ENCODE measurements around the gene CHST8. TPM values are rescaled to one million over a fixed set of nuclear protein-coding genes. Genes with fewer than 3 reads are reported as not detected.

CHST8 gene
- total and polyA plus RNA-seq, 2 experiments from 2014 or later = 9.3 to 38.2 TPM

DNA sequence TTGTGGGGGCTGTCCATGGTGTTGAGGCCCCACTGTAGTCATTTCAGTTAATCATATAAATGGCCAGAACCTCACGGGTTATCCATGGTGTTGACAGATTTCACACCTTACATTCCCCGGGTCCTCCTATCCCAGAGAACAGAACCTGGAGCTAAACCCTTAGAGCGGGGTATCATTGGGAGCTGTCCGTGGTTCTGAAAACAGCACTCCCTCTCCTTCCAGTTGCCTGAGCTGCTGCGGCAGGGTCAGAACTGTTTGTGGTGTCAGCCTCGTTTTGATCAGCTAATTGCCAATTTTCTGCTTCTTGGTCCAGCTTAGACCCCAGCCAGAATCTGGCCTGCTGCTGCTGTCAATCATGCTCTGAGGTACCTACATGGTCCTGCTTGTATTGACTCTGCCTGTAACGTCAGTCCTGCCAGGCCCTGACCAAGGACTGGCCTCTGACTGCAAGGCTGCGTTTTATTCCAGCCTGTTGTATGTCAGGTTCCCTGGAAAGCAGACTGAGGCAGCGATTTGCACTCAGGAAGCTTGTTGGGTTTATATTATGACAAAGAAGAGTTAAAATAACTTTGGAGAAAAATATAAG, 119.2 kb downstream of the CHST8 start (continued):
- TF ChIP-seq, protein P1, sequence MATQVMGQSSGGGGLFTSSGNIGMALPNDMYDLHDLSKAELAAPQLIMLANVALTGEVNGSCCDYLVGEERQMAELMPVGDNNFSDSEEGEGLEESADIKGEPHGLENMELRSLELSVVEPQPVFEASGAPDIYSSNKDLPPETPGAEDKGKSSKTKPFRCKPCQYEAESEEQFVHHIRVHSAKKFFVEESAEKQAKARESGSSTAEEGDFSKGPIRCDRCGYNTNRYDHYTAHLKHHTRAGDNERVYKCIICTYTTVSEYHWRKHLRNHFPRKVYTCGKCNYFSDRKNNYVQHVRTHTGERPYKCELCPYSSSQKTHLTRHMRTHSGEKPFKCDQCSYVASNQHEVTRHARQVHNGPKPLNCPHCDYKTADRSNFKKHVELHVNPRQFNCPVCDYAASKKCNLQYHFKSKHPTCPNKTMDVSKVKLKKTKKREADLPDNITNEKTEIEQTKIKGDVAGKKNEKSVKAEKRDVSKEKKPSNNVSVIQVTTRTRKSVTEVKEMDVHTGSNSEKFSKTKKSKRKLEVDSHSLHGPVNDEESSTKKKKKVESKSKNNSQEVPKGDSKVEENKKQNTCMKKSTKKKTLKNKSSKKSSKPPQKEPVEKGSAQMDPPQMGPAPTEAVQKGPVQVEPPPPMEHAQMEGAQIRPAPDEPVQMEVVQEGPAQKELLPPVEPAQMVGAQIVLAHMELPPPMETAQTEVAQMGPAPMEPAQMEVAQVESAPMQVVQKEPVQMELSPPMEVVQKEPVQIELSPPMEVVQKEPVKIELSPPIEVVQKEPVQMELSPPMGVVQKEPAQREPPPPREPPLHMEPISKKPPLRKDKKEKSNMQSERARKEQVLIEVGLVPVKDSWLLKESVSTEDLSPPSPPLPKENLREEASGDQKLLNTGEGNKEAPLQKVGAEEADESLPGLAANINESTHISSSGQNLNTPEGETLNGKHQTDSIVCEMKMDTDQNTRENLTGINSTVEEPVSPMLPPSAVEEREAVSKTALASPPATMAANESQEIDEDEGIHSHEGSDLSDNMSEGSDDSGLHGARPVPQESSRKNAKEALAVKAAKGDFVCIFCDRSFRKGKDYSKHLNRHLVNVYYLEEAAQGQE (IDR thresholded peaks at IDR 0.05; ENCODE audit: unreplicated experiment) = peak; percentile 90
- no peak for TF ChIP-seq NANOG (IDR thresholded peaks at IDR 0.05; ENCODE audit: borderline replicate concordance)

DNA sequence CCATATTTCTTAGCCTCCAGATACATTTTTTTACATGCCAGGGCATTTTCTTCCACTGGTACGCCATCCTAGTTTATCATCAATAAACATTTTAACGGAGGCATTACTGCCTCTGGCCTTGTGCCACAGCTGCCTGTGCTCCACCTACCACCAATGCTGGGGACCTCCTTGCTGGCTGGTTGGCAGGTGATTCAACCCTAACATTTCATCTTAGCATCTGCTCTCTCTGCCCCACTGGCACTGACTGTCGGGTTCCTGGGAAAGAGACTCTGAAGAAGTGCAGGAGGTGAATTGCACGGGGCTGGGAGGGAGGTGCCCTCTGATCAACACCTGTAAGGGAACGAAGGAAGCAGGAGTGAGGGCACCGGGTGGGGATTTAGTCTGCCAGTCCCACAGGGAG, 123.5 kb downstream of the CHST8 start:
- H3K4me2 ChIP-seq = no peak overlapping the region
- H4K20me1 ChIP-seq (replicated peaks; ENCODE audit: insufficient read depth) = peaks cover 3% of the 10 kb centered on the region; the same call in 1 of the 2 replicates
- Mint-ChIP-seq H3K27ac (no peak overlapping the region), H3K4me1 (no peaks in the 10 kb centered on the region), H3K4me3 (no peak overlapping the region), H3K36me3 (ENCODE audit: low read depth) (no peaks in the 10 kb centered on the region; the same call in 2 of the 3 replicates), H3K9me3 (no peaks in the 10 kb centered on the region), H3K27me3 (ENCODE audit: insufficient read depth, low read depth, poor library complexity) (no peaks in the 10 kb centered on the region)
- no peaks in the 10 kb centered on the region for H3K4me1 ChIP-seq (ENCODE audit: insufficient read depth)
- no peaks in the 10 kb centered on the region for H3K9me2 ChIP-seq (ENCODE audit: insufficient read depth)
- DNase-seq (ENCODE audit: low spot score) (no peak), ATAC-seq (no peak)
- no peak overlapping the region for H3K27ac ChIP-seq (ENCODE audit: low read depth)
- H3K79me2 ChIP-seq (replicated peaks; ENCODE audit: insufficient read depth) = no peaks in the 10 kb centered on the region
- TF ChIP-seq EZH2phosphoT487 (IDR thresholded peaks at IDR 0.05; ENCODE audit: unreplicated experiment) = no peak
- TF ChIP-seq NANOG (IDR thresholded peaks at IDR 0.05; ENCODE audit: borderline replicate concordance) = no peak
- no peak for TF ChIP-seq EZH2 (IDR thresholded peaks at IDR 0.05; ENCODE audit: low read depth, unreplicated experiment)
- TF ChIP-seq JUNB (IDR thresholded peaks at IDR 0.05; ENCODE audit: unreplicated experiment) = no peak
- no peak for TF ChIP-seq CREB1 (CRISPR knock-in tag; IDR thresholded peaks at IDR 0.05; ENCODE audit: low read depth)
- TF ChIP-seq, protein P2, sequence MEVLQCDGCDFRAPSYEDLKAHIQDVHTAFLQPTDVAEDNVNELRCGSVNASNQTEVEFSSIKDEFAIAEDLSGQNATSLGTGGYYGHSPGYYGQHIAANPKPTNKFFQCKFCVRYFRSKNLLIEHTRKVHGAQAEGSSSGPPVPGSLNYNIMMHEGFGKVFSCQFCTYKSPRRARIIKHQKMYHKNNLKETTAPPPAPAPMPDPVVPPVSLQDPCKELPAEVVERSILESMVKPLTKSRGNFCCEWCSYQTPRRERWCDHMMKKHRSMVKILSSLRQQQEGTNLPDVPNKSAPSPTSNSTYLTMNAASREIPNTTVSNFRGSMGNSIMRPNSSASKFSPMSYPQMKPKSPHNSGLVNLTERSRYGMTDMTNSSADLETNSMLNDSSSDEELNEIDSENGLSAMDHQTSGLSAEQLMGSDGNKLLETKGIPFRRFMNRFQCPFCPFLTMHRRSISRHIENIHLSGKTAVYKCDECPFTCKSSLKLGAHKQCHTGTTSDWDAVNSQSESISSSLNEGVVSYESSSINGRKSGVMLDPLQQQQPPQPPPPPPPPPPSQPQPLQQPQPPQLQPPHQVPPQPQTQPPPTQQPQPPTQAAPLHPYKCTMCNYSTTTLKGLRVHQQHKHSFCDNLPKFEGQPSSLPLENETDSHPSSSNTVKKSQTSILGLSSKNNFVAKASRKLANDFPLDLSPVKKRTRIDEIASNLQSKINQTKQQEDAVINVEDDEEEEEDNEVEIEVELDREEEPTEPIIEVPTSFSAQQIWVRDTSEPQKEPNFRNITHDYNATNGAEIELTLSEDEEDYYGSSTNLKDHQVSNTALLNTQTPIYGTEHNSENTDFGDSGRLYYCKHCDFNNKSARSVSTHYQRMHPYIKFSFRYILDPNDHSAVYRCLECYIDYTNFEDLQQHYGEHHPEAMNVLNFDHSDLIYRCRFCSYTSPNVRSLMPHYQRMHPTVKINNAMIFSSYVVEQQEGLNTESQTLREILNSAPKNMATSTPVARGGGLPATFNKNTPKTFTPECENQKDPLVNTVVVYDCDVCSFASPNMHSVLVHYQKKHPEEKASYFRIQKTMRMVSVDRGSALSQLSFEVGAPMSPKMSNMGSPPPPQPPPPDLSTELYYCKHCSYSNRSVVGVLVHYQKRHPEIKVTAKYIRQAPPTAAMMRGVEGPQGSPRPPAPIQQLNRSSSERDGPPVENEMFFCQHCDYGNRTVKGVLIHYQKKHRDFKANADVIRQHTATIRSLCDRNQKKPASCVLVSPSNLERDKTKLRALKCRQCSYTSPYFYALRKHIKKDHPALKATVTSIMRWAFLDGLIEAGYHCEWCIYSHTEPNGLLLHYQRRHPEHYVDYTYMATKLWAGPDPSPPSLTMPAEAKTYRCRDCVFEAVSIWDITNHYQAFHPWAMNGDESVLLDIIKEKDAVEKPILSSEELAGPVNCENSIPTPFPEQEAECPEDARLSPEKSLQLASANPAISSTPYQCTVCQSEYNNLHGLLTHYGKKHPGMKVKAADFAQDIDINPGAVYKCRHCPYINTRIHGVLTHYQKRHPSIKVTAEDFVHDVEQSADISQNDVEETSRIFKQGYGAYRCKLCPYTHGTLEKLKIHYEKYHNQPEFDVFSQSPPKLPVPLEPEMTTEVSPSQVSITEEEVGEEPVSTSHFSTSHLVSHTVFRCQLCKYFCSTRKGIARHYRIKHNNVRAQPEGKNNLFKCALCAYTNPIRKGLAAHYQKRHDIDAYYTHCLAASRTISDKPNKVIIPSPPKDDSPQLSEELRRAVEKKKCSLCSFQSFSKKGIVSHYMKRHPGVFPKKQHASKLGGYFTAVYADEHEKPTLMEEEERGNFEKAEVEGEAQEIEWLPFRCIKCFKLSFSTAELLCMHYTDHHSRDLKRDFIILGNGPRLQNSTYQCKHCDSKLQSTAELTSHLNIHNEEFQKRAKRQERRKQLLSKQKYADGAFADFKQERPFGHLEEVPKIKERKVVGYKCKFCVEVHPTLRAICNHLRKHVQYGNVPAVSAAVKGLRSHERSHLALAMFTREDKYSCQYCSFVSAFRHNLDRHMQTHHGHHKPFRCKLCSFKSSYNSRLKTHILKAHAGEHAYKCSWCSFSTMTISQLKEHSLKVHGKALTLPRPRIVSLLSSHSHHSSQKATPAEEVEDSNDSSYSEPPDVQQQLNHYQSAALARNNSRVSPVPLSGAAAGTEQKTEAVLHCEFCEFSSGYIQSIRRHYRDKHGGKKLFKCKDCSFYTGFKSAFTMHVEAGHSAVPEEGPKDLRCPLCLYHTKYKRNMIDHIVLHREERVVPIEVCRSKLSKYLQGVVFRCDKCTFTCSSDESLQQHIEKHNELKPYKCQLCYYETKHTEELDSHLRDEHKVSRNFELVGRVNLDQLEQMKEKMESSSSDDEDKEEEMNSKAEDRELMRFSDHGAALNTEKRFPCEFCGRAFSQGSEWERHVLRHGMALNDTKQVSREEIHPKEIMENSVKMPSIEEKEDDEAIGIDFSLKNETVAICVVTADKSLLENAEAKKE (CRISPR knock-in tag; IDR thresholded peaks at IDR 0.05) = no peak
- TF ChIP-seq ZNF114 (CRISPR knock-in tag; IDR thresholded peaks at IDR 0.05) = no peak
- TF ChIP-seq, protein P3, sequence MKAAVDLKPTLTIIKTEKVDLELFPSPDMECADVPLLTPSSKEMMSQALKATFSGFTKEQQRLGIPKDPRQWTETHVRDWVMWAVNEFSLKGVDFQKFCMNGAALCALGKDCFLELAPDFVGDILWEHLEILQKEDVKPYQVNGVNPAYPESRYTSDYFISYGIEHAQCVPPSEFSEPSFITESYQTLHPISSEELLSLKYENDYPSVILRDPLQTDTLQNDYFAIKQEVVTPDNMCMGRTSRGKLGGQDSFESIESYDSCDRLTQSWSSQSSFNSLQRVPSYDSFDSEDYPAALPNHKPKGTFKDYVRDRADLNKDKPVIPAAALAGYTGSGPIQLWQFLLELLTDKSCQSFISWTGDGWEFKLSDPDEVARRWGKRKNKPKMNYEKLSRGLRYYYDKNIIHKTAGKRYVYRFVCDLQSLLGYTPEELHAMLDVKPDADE (IDR thresholded peaks at IDR 0.05) = no peak
- no peaks in the 10 kb centered on the region for H3K36me3 ChIP-seq (ENCODE audit: insufficient read depth)
- no peak overlapping the region for H3K4me3 ChIP-seq
- no peaks in the 10 kb centered on the region for H3F3A ChIP-seq (replicated peaks; ENCODE audit: low read depth)
- no peaks in the 10 kb centered on the region for H3K27me3 ChIP-seq (ENCODE audit: insufficient read depth)
- no peak overlapping the region for H2AFZ ChIP-seq

All from GM23338 (cell line).